T-helper 1 cell treated with Interleukin-12 subunit alpha and Interleukin-12 subunit beta and Interleukin-4 antibody, amounts not matched to agents 30 ng/mL and 1 ng/mL, for 36 hours (primary cell): Measurements from ENCODE around the gene IGSF8. TPM values are rescaled to one million over a fixed set of nuclear protein-coding genes. Genes with fewer than 3 reads are reported as not detected.

Source experiments
- intact Hi-C: fragments of 100-400 bp; cut with micrococcal nuclease; formaldehyde crosslinking; loops from one replicate; pipeline ENCODE4 v1.15.1; 2024
- total RNA-seq: library from RNA; stranded (reverse); gene quantifications from 2 replicates; pipeline ENCODE4 v1.2.3, GENCODE V29; 2022

The IGSF8 gene
- total RNA-seq, 1 donor from 2014 or later: 27.8 TPM

DNA sequence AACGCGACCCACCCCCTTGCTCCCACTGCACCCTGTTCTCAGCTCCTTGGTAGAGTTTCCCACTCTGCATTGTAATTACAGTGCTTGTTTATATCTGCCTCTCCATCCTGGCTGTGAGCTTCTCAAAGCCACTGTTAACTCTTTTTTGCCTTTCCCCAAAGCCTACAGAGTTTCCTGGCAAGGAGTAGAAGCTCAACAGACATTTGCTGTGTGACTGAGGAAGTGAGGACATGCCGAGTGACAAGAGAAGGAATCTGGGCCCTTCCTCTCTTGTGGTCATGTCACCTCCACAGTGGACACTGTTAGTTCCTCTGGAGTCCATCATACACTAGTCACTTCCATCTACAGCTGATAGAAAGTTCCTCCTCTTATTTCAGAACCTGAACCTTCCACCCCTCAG, 6.1 kb upstream of the IGSF8 start:
- intact Hi-C loops: loop anchor here (5.0 kb wide), 1 partner anchor 88 kb away; the partner anchor contains the start of gene CASQ1

DNA sequence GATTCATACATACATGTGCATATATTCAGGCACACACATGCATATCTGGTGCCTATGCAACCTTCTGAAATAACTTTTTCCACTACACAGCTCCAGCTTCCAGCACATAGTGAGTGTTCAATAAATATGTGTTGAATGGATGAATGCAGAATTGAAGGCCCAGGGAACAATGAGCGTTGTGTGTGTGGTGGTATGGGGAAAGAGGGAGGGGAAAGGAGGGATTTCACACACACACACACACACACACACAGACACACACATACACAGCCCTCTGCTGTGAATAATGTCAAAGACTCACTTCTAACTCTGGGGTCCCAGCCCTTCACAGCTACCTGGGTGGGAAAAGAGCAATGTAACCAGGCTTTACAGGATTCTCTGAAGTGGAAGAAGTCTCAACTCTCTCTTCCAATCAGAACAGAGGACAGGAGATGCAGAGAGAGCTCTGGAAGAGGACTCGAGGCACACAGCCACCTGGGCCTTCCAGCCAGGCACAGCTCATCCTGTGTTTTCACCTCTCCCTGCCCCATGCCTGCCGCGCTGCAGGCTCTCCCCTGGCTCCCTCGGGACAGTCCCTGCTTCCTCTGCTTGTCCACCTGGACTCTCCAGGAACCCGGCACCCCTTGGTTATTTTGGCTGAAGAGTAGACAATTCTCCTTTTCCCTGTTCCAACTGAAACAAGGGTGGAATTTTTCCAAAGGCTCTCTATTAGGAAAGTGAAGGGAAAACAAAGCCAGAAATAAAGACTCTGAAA, 5.4 kb upstream of the IGSF8 start:
- intact Hi-C loops: loop anchor here (5.0 kb wide), 1 partner anchor 88 kb away; the partner anchor contains the start of gene CASQ1

DNA sequence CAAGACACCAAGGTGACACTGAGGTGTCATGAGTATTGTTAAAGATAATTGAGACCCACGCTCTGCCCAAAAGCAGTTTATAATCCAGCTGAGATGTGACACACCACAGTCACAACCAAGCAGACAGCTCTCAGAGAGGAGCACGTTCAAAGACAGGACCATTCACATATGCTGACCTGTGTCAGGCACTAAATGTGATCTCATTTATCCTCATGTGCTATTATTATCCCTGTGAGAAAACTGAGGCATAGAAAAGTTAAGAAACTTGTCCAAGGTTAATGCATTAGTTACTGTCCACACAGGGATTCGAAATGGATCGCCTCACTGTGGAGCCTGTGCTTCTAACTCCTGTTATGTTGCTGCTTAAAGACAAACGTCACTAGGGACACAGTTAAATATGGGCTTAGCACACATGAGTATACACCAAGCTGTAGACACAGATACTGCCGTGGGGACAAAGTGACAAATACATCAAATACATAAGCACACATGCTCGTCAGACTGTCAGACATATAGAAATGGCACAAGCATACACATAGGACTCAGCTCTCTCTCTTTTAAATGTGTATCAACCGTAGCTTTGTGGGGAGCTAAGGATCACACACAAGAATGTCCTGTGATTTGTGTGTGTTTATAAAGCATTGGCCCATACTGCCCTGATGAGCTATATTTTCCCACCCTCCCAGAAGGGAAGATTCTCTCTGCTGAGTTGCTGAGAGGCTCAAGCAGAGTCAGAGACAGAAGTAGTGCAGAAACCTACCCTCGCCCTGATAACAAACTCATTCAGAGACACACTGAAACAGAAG, 3.5 kb upstream of the IGSF8 start:
- intact Hi-C loops: loop anchor here (1.0 to 5.0 kb wide), 5 partner anchors 90 to 274 kb away; partner anchors contain the start of genes CASQ1 and PEA15

DNA sequence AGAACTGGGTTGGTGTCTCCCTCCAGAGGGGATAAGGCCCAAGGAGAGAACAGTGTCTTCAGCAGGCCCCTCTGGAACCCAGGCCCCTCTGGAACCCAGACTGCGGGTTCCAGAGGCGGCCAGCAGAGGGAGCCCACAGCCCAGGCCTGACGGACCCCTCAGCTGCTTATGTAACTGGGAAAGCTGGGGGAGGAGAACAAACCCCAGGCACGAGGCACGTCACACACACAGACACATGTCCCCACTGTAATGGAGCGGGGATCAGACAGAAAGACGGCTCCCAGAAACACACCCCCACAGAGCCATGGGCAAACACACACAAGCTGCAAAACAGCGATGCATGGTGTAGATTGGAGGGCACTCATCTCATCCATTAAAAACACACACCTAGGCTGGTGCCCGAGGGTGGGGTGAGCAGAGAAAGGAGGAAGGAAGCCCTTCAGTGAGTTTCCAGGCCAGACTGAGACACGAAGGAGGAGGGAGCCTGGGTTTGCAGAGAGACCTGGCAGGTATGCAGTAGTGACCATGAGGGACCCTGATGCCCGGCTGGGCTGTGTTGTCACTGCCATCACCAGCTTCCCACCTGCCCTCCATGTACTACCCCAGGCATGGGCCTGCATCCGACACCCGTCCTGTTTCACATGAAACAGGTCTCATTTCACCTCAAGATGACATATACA, 2.8 kb upstream of the IGSF8 start:
- intact Hi-C loops: loop anchor here (1.0 to 5.0 kb wide), 5 partner anchors 91 to 275 kb away; partner anchors contain the start of genes CASQ1 and PEA15

DNA sequence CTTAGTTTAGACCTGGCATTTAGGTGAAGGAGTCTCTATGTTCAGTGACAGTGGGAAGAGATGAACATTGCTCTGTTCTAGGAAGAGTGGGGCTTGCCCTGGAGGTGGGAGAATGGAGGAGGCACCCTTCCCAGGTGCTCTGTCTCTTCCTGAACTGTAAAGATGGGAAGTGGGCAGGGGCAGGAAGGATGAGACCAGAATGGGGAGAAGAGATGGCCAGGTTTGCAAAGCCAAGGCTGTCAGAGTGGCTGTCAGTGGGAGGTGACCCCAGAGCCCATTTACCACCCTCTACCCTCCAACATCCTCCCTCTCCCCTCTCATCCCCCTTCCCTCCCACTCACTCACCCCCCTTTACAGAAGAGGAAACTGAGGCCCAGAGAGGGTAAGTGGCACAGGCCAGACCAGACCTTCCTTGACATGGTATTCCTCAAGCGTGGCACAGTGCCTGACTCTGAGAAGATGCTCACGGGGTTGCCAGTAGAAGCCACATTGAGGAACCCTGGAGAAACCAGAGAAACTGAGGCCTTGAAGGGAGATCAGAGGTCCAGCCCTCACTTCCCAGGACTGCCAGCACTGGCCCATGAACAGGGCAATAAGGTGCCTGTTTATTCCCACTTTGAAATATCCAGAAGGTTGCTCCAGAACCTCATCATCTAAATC, 1.4 kb upstream of the IGSF8 start:
- intact Hi-C loops: loop anchor here (1.0 to 5.0 kb wide), 7 partner anchors 92 to 1291 kb away; partner anchors contain the start of genes AIM2, CASQ1, CD48 and SLAMF1

DNA sequence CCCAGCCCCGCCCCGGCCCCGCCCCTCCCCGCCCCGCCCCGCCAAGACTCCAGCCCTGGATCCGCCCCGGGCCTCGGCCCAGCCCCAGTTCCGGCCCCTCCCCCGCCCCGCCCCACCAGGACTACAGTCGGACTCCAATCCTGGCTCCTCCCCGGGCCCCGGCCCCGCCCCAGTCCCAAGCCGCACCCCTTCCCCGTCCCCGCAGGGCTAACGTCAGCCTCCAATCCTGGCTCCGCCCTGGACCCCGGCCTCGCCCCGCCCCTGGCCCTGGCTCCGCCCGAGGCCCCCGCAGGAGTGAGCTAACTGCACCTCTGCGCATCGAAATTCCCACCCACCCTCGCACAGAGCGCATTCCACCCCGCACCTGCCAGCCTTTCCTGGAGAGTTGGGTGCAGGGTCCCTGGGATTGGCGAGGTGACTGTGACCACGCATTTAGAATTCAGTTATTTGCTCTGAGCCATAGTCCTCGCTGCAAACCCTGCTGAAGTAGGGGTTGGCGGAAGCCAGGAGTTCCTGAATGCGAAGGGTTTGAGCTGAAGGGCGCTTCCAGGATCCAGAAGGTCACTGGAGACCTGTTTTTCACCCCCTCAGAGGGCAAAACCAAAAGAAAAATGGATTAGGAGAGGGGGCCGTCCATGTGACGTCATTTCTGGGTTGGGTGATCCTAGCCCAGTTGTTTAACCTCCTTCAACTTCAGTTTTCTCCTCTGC, 588 bp upstream of the IGSF8 start:
- intact Hi-C loops: loop anchor here (1.0 to 5.0 kb wide), 13 partner anchors 14 to 1292 kb away; partner anchors contain the start of genes AIM2, CD48, COPA and DUSP23

DNA sequence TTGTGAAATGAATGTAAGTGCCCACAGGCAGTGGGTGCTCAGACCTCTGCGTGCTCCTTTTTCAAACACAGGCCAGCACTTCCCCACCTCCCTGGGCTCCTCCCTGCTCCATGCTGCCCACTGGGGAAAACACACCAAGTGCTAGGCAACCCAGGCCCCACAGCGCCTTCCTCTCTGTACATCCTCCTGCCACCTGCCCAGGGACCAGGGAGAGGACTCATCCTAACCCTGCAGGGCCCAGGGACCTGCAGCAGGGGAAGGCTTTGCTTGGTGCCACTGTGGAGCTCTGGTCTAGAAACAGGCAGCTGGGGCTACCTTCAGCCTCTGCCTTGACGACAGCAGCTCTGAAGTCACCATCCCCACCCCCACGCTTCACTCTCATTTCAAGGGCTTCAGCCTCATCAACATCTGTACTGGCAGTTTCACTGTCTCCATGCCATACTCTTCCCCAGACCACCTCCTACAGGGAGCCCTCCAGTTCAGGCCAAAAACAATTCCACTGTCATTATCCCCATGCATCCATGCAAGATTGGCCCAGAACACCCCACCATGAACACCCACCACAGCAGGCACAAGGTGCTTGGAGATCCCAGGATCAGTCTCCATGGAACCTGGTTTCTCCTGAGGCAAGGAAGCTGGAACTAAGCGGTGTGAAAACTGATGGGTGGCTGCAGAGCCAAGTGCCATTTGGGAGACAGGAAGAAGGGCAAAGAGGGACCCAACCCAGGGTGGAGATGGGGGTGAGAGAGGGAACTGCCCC, 1.1 kb downstream of the IGSF8 start:
- intact Hi-C loops: loop anchor here (5.0 kb wide), 4 partner anchors 550 to 1130 kb away; partner anchors contain the start of genes AIM2, CD48, SLAMF1 and TOMM40L

DNA sequence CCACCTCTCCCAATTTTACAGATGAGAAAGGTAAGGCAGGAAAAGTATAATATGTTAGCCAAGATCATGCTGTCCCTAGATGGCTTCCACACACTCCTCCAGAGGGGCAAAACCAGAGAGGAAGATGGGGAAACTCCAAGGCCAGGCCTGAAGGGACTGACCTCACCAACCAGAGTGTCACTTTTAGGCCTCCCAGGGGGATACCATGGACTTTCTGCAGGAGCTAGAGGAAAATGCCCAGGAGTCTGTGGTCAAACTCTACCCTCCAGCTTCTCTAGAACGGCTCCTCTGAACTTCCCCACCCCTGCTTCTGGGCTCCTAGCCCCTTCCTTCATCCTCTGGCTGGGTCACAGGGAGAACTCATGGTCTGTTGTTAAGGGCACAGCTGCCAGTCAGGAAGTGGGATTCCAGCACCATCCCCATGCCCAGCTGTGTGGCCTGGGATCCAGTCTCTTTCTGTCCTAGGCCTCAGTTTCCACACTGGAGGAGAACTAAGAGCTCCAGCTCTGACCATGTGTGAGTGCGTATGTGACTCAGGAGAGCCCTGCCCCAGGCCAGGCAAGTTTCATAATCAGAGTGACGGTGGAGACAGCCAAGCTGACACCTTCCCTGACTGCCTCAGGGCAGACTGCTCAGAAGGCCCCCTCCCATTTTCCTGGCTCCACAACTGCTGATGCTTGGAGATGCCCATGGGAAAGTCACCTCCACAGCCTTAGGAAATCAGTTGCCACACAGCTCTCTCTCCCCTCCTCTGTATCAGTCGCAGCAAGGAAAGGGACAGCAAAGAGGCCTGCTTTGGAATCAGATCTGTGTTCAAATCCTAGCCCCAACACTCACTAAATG, 1.9 kb downstream of the IGSF8 start:
- intact Hi-C loops: loop anchor here (5.0 kb wide), 4 partner anchors 551 to 1131 kb away; partner anchors contain the start of genes AIM2, CD48, SLAMF1 and TOMM40L

DNA sequence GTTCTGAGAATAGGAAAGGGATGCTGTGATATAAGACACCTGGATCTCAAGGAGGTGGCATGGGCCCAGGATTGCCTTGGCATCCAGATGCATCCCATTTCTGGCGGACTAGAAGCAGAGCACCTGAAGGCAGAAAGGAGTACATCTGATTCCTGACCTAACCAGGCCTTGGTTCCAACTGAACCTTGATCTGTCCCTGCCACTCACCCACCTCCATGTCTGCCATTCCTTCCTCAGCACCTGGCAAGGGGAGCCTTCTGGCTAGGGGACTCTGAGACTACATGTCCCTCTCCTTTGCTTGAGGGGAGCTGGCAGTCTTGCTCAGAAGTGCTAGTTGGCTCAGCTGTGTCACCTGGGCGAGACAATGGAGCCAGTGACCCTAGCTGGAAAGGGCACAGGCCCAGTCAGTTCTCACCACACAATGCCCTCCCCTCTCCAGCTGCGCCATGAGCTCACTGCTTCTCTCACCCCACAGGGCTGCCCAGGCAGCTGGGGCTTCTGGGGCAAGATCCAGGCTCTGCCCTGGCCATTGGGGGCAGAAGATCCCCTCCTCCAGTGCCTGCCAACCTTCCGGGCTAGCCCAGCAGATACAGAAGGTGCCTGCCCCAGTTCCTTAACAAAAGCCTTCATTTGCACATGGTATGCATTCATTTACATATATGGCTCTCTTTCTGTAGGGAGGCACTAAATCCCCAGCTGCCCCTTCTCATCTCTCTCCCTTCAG, 2.9 kb downstream of the IGSF8 start:
- intact Hi-C loops: loop anchor here (5.0 kb wide), 4 partner anchors 552 to 1132 kb away; partner anchors contain the start of genes AIM2, CD48, SLAMF1 and TOMM40L

DNA sequence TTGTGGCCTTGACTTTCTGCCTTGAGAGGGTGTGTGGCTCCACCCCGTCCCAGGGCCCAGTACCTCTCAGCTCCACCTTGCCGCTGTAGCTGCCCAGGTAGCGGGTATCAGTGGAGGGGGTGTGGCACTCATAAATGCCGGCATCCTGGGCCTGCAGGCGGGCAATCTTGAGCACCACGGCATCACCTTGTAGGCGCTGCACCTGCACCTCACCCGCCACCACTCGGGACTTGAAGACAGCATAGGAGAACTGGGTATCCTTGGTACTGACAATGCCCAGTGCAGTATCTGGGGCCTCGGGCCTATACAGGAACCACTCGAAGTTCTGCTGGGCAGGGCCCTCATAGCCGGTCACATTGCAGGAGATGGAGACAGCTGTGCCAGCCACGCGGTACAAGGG, 3.6 kb downstream of the IGSF8 start:
- intact Hi-C loops: loop anchor here (5.0 kb wide), 4 partner anchors 552 to 1132 kb away; partner anchors contain the start of genes AIM2, CD48, SLAMF1 and TOMM40L

DNA sequence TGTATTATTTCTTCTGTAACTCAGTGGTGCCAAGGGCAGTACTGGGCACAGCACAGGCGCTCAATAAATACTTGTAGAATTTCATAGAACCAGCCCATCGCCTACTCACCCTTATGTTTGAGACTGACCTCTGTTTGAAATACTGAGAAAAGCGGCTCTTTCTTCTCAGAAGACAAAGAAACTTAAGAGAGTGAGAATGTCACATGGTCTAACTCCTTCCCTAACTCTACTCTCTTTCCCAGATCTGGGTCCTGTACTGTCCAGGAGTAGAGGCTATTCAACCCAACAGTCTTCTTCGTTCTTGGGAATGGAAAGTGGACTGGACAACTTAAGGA, 4.2 kb downstream of the IGSF8 start:
- intact Hi-C loops: no loop called here

DNA sequence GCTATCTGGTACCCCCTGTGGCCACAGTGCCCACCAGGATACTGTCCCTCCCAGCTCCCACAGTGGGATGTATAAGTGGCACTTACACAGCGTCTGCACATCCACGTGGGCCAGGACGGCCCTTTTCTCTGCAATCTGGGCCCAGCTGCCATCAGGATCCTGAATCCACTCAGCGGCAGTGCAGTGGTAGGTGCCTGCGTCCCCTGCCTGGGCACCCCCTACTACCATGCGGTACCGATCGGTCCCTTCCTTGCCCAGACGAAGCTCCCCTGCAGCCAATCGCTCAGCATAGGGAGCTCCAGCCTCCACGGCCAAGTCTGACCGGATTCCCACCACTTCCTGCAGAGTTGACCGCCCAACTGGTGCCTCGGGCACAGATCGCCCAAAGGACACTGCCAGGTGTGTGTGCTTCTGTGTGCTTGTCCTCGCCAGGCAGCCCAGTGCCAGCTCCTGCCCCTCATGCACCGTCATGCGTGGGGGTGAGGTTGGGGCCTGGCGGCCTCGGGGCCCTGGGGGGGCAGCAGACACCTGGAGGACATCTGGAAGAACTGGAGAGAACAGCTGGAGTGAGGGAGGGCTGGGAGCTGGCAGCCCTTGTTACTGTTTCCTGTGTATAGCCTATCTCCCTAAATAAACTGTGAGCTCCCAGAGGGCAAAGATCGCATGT, 4.7 kb downstream of the IGSF8 start:
- intact Hi-C loops: no loop called here

DNA sequence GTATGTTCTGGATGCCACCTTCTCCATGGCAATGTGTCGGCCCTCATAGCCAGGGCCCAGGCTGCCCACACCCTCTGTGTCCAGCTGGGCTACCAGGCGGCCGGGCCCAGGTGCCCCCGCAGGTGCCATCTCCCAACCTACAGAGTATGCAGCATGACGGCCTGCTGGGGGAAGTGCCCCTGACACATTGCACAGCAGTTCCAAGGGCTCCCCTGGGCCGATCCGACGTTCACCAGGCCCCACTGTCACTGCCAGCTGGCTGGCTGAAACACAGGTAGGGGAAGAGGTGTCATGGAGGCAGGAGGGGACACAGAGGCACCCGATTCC, 5.4 kb downstream of the IGSF8 start:
- intact Hi-C loops: no loop called here

DNA sequence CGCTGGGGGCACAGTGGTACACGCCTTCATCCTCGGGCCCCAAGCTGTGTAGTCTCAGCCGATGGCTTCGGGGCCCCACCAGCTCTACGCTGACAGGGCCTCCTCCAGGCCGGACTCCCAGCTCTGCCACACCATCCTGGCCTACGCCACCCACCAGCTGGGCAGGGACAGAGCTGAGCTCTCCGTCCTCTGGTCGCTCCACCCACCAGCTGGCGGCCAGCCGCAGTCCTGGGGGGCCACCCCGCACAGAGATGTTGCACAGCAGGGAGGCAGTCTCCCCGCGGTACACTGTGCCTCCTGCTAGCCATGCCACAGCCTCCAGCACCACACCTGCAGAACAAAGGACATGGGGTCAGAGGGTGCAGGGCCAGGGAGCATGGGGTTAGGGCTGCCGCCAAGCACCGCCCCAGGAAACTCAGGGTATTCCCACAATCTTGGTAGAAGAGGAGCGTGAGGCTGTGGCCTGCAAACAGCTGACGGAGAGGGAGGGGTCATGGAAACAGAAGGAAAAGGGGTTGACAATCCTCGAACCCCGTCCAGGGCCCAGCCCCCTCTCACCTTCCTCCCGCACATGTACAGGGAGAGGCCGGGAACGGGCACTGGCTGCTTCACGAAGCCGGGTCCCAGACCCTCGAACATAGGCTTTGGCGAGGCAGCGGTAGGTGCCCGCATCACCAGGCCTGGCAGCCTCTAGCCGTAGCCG, 5.9 kb downstream of the IGSF8 start:
- intact Hi-C loops: no loop called here

DNA sequence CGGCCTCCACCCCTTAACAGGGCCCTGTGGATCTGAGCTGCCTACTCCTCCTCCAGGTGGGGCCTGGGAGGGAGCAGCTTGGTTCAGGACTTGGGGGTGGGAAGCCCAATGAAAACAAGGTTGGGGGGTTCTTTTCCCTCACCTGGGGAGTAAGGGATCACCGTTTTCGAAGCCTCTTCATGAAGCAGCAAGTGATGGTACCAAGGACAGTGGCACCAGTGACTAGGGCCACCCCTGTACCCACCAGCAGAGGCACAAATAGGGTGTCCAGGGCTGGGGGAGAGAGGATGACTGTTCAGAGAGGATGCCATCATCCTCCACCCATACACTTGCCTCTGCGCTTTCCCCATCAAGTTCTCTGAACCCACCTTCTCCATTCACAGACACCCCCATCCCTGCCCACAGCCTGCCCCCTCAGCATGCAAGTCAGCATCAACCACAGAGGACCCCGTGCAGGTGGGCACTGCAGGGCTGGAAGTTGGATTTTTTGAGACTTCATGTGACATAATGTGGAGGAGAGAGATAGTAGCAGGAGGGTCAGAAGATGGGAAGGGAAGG, 6.7 kb downstream of the IGSF8 start:
- intact Hi-C loops: no loop called here

DNA sequence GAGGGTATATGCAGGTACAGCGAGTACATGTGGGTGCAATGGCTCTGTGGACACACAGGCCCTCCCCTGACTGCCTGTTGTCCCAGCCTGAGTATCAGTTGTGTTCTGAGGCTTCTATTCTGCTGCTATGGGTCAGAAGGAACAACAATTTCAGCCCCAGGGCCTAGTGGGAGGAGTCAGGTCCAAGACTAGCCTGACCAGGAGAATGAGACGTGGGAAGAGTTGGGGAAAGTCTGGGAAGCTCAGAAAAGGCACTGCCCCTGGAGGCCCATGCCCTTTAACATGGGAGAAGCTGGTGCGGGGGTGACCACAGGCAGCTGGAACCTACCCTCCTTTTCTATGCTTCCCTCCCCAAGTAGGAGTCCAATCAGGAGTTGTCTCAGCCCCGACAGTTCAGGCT, 7.7 kb downstream of the IGSF8 start:
- intact Hi-C loops: no loop called here
